AG04449 (cell line): ENCODE data around the gene MLX.
A peak's percentile ranks its signal among the peaks of the same experiment; 100 is the strongest.
"Not testable (repeated sequence)": the region's sequence is repeated elsewhere in the genome, so short reads cannot be mapped to it uniquely, and the experiment has no call there.

Source experiments
- CTCF ChIA-PET: fragments of 350-600 bp; formaldehyde crosslinking; extraction: SDS; loops from one replicate; lab custom pipeline; 2021; ENCODE audit warnings: antibody characterized with exemption; lab: Yijun Ruan, JAX
- POLR2A ChIA-PET: fragments of 400-600, 350-600 bp; formaldehyde crosslinking; extraction: SDS; loops from one replicate; lab custom pipeline; 2020; ENCODE audit warnings: antibody characterized with exemption, inconsistent platforms; lab: Yijun Ruan, JAX
- DNase-seq: peaks from one replicate; pipeline ENCODE4 v3.0.0-alpha.2; 2010; ENCODE audit warnings: low read depth, low spot score
- H3K4me3 ChIP-seq: 2 replicates; pipeline ENCODE4 v1.5.1; 2011; ENCODE audit warnings: low read depth, mild to moderate bottlenecking, control low read depth, low read length
- TF ChIP-seq, protein P1 (sequence below): IDR thresholded peaks from one replicate; pipeline ENCODE4 v1.5.1; 2011; ENCODE audit warnings: mild to moderate bottlenecking, moderate library complexity, low read length, control low read depth, inconsistent platforms; ENCODE audit not compliant: insufficient read depth; ENCODE audit errors: missing control alignments

The MLX gene

GRCh38 chr17:42553161-42553818 is 13.6 kb upstream of the MLX start:
- TF ChIP-seq, protein P1, sequence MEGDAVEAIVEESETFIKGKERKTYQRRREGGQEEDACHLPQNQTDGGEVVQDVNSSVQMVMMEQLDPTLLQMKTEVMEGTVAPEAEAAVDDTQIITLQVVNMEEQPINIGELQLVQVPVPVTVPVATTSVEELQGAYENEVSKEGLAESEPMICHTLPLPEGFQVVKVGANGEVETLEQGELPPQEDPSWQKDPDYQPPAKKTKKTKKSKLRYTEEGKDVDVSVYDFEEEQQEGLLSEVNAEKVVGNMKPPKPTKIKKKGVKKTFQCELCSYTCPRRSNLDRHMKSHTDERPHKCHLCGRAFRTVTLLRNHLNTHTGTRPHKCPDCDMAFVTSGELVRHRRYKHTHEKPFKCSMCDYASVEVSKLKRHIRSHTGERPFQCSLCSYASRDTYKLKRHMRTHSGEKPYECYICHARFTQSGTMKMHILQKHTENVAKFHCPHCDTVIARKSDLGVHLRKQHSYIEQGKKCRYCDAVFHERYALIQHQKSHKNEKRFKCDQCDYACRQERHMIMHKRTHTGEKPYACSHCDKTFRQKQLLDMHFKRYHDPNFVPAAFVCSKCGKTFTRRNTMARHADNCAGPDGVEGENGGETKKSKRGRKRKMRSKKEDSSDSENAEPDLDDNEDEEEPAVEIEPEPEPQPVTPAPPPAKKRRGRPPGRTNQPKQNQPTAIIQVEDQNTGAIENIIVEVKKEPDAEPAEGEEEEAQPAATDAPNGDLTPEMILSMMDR = no peak
- DNase-seq = no peak
- ChIA-PET CTCF (interaction anchor here (1.1 kb wide), 1 partner anchor 17 kb away, joined by 3 read pairs; the partner anchor contains the start of gene NAGLU), POLR2A (interaction anchor here (0.6 to 1.1 kb wide), 2 partner anchors 53 to 113 kb away, joined by 3 to 6 read pairs; no protein-coding TSS in a partner anchor)
- peak overlapping the region; percentile 78 for H3K4me3 ChIP-seq

- H3K4me3 ChIP-seq = peak overlapping the region; percentile 78
- TF ChIP-seq, protein P1 = no peak
- ChIA-PET CTCF (interaction anchor here (1.1 to 2.0 kb wide), 3 partner anchors 11 to 24 kb away, joined by 3 to 5 read pairs (median 3); partner anchors contain the start of genes NAGLU and PSMC3IP), POLR2A (interaction anchor here (0.9 to 1.2 kb wide), 3 partner anchors 11 to 112 kb away, joined by 3 to 4 read pairs (median 4); partner anchors contain the start of gene MLX)
- no peak for DNase-seq
Observed at GRCh38 chr17:42553866-42554249, 13.0 kb upstream of the MLX start.

DNA sequence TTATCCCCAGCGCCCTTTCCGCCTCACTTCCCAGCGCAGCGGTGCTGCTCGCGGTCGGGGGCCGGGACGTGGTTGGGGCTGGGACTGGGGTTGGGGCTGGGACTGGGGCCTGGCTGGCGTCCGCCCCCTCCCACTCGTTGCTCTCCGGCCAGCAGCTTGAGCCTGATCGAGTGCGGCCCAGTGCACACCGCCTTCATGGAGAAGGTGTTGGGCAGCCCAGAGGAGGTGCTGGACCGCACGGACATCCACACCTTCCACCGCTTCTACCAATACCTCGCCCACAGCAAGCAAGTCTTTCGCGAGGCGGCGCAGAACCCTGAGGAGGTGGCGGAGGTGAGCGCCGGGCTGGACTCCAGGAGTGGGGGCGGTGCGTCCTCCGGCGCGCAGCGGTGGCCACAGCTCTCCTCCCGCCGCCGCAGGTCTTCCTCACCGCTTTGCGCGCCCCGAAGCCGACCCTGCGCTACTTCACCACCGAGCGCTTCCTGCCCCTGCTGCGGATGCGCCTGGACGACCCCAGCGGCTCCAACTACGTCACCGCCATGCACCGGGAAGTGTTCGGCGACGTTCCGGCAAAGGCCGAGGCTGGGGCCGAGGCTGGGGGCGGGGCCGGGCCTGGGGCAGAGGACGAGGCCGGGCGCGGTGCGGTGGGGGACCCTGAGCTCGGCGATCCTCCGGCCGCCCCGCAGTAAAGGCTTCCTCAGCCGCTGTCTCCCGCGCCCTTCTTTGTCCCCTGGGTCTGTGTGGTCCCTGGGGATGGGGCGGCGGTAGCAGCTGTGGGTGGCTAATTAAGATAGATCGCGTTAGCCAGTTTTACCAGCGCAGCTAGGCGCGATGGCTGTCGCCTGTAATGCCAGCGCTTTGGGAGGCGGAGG is 12.4 kb upstream of the MLX start:
- TF ChIP-seq, protein P1 = no peak
- DNase-seq = no peak
- ChIA-PET CTCF (interaction anchor here (1.1 to 2.0 kb wide), 3 partner anchors 10 to 23 kb away, joined by 3 to 5 read pairs (median 3); partner anchors contain the start of genes NAGLU and PSMC3IP), POLR2A (interaction anchor here (0.8 to 1.2 kb wide), 6 partner anchors 10 to 131 kb away, joined by 3 to 6 read pairs (median 4); partner anchors contain the start of genes CAVIN1 and MLX)
- H3K4me3 ChIP-seq = peak overlapping the region; percentile 78

DNA sequence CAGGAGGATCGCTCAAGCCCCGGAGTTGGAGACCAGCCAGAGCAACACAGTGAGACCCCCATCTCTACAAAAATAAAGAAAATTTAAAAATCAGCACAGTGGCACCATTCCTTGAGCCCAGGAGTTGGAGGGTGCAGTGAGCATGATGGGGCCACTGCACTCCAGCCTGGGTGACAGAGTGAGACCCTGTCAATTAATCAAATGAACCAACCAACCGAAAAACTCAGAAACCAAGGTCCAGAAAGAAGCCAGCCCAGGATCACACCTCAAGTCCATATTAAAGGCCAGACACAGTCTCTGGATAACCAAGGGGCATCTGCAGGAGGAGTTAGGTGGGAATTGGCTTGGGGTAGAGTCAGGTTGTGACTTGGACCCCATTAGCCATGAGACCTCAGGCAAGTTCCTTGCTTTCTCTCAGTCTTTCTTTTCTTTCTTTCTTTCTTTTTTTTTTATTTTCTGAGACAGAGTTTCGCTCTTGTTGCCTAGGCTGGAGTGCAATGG is 11.7 kb upstream of the MLX start:
- CTCF ChIA-PET = interaction anchor here (1.3 to 2.0 kb wide), 2 partner anchors 9 to 23 kb away, joined by 3 to 5 read pairs; partner anchors contain the start of gene PSMC3IP
- H3K4me3 ChIP-seq = peak overlapping the region; percentile 78
- no peak for DNase-seq
- TF ChIP-seq, protein P1 = no peak
- POLR2A ChIA-PET = interaction anchor here (0.8 to 1.2 kb wide), 5 partner anchors 10 to 132 kb away, joined by 3 to 6 read pairs (median 4); partner anchors contain the start of genes CAVIN1 and MLX

GRCh38 chr17:42555961-42556617 is 10.8 kb upstream of the MLX start:
- H3K4me3 ChIP-seq, POLR2A ChIA-PET, DNase-seq: not testable (repeated sequence)
- CTCF ChIA-PET = interaction anchor here (2.0 kb wide), 1 partner anchor 22 kb away, joined by 5 read pairs; the partner anchor contains the start of gene PSMC3IP

GRCh38 chr17:42559075-42559474 is 7.8 kb upstream of the MLX start:
- no peak overlapping the region for H3K4me3 ChIP-seq
- CTCF ChIA-PET = no interaction called here
- TF ChIP-seq, protein P1 = no peak
- DNase-seq = no peak
- POLR2A ChIA-PET = interaction anchor here (0.9 to 1.0 kb wide), 2 partner anchors 11 to 136 kb away, joined by 3 read pairs; partner anchors contain the start of gene CAVIN1
